ENCODE results near the gene SPTLC1. TPM values are rescaled to one million over a fixed set of nuclear protein-coding genes. Genes with fewer than 3 reads are reported as not detected.
"Not testable (repeated sequence)": the region's sequence is repeated elsewhere in the genome, so short reads cannot be mapped to it uniquely, and the experiment has no call there.

The SPTLC1 gene
- polyA plus RNA-seq, 3 donors: 85.3 to 98.0 (median 92.2) TPM

DNA sequence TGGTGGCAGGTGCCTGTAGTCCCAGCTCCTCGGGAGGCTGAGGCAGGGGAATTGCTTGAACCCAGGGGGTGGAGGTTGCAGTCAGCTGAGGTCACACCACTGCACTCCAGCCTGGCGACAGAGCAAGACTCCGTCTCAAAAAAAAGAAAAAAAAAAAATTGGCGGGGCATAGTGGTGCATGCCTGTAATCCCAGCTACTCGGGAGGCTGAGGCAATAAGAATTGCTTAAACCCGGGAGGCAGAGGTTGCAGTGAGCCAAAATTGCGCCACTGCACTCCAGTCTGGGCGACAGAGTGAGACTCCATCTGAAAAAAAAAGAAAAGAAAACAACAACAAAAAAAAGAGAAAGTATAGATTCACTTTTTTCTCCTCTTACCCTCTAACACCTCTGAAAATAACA is 105.0 kb downstream of the SPTLC1 start:
- not testable (repeated sequence) for DNase-seq (ENCODE audit: extremely low read depth in 1 of 11, low read depth in 9 of 11, low spot score in 4 of 11)

DNA sequence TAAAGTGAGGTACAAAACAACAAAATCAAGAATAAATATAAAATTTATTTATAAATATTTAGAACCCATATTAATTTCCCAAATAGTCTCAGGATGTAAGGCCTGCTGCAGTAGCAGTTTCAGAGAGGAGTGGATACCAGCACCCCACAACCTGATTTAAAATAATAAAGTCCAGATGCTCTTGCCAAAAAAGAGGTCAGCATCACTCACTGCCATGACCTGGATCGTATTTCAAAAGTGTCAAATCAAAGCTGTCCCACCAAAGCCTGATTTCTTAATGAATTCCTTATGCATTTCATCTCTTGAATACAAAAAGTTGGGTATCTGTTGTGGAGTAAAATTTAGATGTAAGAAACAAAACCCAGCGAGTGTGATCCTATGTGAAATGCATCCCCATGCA is 107.2 kb downstream of the SPTLC1 start:
- DNase-seq (ENCODE audit: extremely low read depth in 1 of 11, low read depth in 9 of 11, low spot score in 4 of 11): no peak

DNA sequence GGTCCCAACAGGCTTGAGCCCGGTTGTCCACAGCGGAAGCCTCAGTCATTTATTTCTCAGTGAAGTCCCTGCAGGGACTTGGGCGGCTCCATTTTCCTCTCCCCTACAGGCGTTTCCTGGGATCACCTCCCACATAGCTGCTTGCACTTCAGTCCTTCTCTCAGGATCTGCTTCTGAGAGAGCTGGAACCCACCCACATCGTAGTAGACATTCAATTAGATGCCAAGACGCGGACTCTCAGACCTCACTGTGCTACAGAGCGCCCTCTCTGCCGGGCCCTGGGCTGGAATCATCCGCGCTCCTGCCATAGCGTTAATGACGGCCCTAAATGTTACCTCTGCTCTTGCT is 111.2 kb downstream of the SPTLC1 start:
- no peak for DNase-seq (ENCODE audit: extremely low read depth in 1 of 11, low read depth in 9 of 11, low spot score in 4 of 11)

DNA sequence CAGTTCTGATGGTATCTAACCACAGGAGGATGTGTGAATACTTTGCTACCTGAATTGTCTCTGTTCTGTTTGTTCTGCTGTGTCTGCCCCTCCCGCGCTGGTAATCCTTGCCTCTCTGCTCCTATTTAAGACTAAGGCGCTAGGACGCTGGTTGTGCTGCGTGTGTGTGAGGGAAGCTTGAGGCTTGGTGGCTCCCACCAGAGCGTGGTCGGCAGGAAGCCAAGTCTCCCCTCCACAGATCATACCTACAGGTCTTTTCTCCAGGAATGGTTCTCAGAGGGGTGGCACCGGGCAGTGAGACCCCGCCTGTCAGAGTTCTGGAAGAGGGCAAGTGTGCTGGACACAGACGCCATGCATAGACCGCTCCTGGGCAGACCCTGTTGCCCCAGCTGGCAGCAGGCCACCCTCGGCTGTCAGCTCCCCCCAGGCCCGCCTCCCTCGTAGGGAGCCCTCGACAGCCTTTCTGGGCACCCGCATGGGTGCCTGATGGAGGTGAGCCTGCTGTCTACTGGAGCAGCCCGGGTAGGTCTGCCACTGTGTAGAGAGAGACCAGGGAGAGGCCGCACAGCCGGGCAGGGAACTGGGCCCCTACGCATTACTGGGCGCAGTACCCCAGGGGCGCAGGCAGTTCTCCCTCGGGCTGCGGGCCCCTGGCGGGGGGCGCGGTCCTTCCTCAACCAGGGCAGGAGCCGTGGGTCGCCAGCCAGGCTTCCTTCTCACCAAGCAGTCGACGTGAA is 111.7 kb downstream of the SPTLC1 start:
- no peak for DNase-seq (ENCODE audit: extremely low read depth in 1 of 11, low read depth in 9 of 11, low spot score in 4 of 11)

DNA sequence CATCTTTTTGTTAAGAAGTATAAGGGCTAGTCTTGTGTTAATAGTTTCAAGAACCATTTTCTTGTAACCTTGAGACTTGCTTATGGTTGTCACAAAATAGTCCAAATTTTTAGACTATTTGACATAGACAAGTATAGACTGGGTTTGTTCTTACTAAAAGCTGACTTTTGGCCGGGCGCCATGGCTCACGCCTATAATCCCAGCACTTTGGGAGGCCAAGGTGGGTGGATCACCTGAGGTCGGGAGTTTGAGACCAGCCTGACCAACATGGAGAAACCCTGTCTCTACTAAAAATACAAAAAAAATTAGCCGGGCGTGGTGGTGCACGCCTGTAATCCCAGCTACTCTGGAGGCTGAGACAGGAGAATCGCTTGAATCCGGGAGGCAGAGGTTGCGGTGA is 113.3 kb downstream of the SPTLC1 start:
- DNase-seq (ENCODE audit: extremely low read depth in 1 of 11, low read depth in 9 of 11, low spot score in 4 of 11): not testable (repeated sequence)

DNA sequence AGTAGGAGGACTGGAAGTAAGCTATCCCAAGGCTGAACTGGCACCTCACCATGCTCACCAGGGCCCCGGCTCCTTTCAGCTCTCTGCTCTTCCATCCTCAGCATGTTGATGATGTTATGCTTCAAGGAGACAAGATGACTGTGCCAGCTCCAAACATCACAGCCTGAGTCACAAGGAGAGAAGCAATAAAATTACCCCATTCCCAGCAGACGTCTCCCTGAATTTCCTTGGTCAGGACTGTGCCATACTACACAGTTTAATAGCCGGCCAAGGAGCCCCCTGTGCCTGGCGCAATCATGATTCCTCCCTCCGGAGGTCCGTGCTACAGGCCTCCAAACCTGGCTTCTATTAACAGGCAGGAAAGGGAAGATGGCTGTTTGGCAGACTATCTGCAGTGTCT is 114.0 kb downstream of the SPTLC1 start:
- DNase-seq (ENCODE audit: extremely low read depth in 1 of 11, low read depth in 9 of 11, low spot score in 4 of 11): no peak

DNA sequence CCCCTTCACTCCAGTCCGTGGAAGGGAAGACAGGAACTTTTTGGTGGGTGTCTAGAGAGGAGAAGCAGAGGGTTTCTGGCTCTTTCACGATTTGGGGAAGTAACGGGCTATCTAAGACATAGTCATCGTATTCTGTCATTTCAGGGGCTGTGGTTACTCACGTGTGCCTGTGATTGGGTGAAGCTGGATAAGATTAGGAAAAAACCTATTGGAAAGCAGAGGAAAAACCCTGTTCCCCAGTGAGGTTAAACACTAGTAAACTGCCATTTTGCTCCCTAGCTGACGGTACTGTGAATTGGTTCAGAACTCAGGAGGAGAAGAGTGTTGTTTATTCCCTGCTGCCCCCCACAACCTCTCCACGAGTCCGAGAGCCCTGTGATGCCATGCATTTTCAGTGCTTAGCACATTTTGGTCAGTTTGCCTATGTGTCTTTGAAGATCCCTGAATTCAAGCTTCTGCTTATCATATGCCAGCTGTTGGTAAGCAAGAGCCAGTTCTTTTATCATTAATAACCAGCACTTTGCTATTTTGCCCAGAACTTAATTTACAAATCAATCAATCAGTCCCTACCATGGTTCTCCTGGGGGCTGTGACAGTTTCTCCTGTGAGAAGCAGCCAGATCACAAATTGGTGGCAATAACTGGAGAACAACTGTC is 120.1 kb downstream of the SPTLC1 start:
- no peak for DNase-seq (ENCODE audit: extremely low read depth in 1 of 11, low read depth in 9 of 11, low spot score in 4 of 11)

DNA sequence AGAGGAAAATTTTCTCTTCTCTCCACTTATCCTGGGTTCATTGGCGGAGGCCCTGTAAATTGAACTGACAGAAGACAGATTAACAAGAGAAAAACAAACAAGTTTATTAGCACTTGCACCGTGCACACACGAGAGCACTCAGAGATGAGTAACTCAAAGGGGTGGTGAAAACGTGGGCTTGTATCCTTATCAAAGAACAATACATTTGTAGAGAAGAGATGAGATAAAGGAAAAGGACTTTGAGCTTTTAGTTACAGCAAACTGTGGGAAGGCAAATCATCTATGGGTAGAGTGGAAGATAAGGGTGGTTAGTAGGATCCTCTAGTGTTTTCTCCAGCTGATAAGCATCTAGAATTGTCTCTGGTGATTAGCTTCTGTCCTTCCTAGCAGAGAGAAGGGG is 120.8 kb downstream of the SPTLC1 start:
- no peak for DNase-seq (ENCODE audit: extremely low read depth in 1 of 11, low read depth in 9 of 11, low spot score in 4 of 11)

DNA sequence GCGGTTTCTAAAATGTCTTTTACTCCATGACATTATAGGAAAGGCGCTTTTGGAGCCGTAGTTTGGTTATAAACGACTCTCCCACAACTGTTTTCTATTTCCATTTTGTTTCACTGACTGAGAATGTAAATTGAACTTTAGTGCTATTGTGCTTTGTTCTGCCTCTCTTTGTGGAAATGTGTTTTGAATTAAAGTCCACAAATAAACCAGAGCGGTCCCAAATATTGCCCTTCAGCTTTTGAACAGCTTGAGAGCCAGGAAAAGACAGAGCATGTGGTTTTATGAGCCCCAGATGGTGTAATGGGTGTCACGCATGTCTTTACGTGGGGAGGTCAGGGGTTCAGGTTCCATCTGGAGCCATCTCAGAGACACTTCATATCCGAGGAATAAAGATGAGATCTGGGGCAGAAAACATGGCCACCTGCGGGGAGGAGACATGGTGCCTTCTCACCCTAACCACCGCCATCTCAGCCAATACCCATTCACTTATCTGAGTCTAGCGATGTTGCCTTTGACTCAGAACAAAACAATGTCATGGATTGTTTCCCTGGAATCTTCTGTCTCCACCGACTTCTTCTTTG is 122.7 kb downstream of the SPTLC1 start:
- DNase-seq (ENCODE audit: extremely low read depth in 1 of 11, low read depth in 9 of 11, low spot score in 4 of 11): no peak

DNA sequence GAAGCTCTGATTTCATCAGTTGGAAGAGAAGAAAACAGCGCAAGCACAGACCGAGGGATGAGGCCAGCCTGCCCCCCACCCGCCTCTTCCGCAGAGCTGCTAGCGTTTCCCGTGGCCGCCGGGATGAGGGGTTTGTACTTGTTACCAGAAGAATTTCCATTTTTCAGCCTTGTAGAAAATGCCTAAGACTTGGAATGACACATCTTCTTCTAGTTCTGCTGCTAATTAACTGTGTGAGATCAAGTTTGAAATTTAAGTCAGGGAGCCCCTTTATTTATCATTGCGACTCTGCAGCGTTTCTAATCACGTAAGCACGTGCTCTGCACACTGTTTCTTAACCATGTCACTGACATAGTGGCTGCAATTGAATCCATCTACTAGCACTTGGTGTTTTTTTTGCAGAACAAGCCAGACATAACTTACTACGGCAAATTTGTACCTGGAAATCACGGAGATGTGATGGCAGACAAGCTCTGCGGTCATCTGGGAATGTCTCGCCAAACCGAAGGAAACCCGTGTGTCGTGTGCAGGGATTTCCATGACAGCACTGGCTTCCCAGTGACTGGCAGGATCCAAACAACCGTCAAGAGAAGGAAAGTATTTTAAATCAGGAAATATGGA is 123.4 kb downstream of the SPTLC1 start:
- DNase-seq (ENCODE audit: extremely low read depth in 1 of 11, low read depth in 9 of 11, low spot score in 4 of 11): no peak

DNA sequence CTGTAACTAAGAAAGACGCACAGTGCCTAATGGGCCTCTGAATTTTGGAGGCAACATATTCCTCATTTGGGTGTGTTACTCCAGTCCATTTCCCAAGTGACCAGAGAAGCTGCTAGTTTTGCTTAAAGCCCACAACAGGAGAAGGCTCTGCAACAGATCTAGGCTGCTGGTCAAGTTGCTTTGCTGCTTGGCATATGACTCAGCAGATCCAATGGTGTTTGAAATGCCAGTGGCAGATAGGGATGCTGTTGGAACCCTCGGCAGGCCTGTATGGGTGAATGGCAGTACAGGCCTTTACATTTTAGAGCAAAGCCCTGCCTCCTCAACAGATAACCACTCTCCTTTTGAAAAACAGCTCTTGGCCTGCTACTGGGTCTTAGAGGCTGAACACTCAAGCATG is 129.0 kb downstream of the SPTLC1 start:
- no peak for DNase-seq (ENCODE audit: extremely low read depth in 1 of 11, low read depth in 9 of 11, low spot score in 4 of 11)

DNA sequence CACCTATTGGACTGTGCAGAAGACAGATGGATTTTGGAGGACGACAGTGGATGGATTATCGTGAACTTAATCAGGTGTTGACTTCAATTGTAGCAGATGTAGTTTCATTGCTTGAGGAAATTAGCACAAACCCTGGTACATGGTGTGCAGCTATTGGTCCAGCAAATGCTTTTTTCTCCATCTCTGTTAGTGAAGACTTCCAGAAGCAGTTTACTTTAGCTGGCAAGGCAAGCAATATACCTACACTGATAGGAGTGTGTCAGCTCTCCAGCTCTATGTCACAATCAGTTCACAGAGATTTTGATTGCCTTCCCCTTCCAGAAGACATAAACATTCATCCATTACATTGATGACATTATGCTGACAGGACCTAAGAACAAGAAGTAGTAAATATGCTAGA is 129.5 kb downstream of the SPTLC1 start:
- DNase-seq (ENCODE audit: extremely low read depth in 1 of 11, low read depth in 9 of 11, low spot score in 4 of 11): no peak

Other genes starting within 250 kb of the SPTLC1 start
- 10 to 100 TPM; 17.4 to 20.5 (median 20.0) TPM for gene ROR2, start 165.2 kb downstream of the SPTLC1 start, polyA plus RNA-seq (ENCODE audit: insufficient read length in 3 of 3)
- gene IARS1, start 178.3 kb upstream of the SPTLC1 start, polyA plus RNA-seq (ENCODE audit: insufficient read length in 3 of 3): 100 to 1,000 TPM in 2 of 3 donors, 10 to 100 TPM in 1; 98.6 to 116 (median 115) TPM
- 10 to 100 TPM; 41.8 to 61.8 (median 48.8) TPM for gene NOL8, start 209.9 kb upstream of the SPTLC1 start, polyA plus RNA-seq (ENCODE audit: insufficient read length in 3 of 3)
- gene CENPP, start 210.5 kb upstream of the SPTLC1 start, polyA plus RNA-seq (ENCODE audit: insufficient read length in 3 of 3): 1 to 10 TPM; 5.5 to 8.3 (median 7.6) TPM

All from renal cortex interstitium (tissue), 11 donors.